Stimulated activated CD4-positive, alpha-beta T cell treated with anti-CD3 and anti-CD28 coated beads, TNF-alpha, amount 100 ng/mL, for 4 hours (primary cell): ENCODE measurements around the gene AMPH.
"Not testable (repeated sequence)": the region's sequence is repeated elsewhere in the genome, so short reads cannot be mapped to it uniquely, and the experiment has no call there.

ENCODE experiments used
- DNase-seq, 3 experiments: peaks; one replicate each; pipeline ENCODE4 v3.0.0-alpha.2; 2020; ENCODE audit warnings: low read depth in 3 of 3

AMPH gene

DNA sequence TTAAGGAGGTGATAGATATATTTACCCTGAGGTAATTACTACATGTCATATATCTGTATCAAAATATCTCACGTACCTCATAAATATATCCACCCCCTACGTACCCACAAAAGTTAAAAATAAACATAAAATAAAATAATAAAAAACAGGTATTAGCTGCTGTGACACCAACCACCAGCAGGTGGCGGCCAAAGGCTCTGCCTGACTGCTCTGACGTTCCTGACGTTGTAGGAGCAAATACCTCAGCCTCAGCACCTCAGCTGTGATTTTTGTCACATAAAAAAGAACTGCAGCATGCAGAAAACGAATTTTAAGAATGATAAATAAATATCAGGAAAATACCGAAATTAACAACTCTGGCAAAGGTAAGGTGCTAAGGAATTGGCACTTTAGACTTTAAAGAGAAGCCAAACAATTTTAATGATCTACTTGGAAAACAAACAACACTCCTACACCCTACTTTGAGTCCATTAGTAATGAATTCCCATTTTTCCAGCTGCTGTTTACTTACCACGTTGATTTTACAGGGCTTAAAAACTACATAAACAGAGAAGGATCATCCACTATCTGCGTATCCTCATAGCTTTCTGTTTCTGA, 232.3 kb downstream of the AMPH start:
- peak; percentile 26 to 39 (median 39) for DNase-seq

DNA sequence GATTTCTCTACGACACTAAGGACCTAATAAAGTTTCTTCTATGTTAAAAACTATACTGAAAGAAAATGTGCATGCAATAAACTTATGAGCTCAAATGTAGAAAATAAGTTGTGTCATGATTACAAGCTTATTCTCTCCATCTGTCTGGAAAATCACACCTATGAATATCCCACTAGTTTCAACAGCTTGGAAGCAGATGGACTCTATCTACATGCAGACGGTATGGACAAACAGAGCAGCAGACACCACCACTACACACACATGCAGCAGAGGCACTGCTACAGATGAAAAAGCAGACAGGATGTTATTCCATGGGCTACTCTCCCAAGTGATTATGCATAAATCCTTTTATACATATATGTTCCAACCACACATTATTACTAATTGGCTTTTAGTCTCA, 234.3 kb downstream of the AMPH start:
- no peak for DNase-seq

DNA sequence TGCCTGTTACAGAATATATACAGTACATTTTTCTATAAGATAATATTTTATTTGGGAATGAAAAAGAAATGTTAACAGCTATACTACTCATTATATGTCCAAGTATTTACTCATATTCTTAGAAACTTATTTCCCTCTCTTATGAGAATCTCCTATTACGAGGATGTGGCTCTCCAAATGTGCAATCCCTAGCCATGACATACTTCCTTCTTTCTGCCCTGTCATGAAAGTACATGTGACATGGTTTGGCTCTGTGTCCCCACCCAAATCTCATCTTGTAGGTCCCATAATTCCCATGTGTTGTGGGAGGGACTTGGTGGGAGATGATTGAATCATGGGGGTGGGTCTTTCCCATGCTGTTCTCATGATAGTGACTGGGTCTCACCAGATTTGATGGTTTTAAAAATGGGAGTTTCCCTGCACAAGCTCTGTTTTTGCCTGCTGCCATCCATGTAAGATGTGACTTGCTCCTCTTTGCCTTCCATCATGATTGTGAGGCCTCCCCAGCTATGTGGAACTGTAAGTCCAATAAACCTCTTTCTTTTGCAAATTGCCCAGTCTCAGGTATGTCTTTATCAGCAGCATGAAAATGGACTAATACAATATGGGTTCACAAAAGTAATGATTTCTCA, 235.1 kb downstream of the AMPH start:
- DNase-seq = not testable (repeated sequence)

DNA sequence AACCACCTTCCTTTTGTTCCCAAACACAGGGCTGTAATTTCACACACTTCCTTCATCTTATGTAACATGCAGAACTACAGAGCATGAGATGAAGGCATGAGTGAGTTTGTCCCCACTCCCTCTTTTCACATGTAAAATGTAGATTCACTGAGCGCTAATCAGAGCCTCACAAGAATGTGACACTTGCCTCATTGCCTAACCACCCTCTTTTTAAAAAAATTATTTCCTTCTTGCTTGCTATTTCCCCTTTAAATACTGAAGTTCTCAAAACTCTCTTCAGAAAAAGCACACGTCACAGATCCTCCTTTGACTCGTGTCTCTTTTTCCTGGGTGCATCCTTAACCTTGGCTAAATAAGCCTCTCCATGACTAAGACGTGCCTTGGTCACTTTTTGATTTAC, 236.5 kb downstream of the AMPH start:
- no peak for DNase-seq

DNA sequence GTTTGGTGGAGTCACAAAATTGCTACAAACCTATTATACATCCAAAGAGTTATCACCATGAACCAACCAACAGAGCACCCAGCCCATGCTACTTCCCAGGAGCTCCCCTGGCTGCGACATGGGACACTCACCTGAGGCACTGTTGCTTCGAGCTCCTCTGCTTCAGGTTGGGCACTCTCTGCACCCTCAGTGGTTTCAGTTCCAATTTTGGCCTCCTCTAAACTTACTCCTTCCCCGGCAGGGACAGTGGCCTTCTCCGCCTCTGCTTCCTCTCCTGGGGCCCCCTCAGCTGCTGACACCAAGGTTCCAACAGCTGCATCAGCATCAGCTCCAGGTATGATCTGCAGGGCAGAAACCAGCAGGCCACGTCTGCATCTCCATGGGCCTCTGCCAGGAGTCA, 237.3 kb downstream of the AMPH start:
- no peak for DNase-seq

- DNase-seq = no peak
Observed at GRCh38 chr7:38391751-38392150, 239.4 kb downstream of the AMPH start.

DNA sequence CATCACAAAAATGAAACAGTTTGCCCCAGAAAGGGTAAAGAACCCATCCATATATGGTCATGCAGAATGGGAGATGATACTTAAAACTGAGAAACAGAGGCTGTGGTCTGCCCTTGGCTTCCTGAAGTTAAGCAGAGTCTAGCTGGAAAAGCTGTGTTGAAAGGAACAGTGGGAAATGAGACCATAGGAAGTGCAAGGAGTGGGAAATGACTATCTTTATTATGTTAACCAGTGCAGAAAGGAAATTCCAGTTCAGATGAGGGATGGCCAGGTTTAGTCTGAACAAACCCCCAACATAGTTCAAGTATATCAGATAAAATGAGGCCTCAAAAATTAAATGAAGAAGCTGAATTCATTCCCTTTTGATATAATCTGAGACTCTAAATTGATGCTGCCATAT, 245.5 kb downstream of the AMPH start:
- DNase-seq = no peak

DNA sequence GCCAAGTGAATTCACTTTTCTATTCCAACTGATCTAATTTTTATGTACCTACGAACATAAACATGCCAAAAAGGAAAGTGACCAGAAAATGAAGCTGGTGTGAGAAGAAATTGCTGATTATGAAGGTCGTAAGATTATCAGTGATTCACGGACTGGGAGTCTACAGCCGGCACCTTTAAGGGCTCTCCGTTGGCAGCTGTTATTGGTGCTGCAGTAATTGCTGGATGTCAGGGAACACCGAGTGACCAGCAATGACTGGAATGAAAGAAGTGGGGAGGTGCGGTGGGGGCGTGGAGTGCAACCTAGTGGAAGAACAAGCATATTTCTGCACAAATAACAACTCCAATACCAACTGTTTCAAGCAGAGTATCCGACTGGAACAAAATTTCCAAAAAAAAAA, 247.9 kb downstream of the AMPH start:
- DNase-seq = no peak

- DNase-seq = no peak
Observed at GRCh38 chr7:38382684-38383083, 248.5 kb downstream of the AMPH start.

GRCh38 chr7:38375453-38375852, 255.7 kb downstream of the AMPH start:
- DNase-seq = no peak

- peak in 1 of 3 experiments; percentile 49 for DNase-seq
Observed at GRCh38 chr7:38374507-38374906, 256.7 kb downstream of the AMPH start.

GRCh38 chr7:38373155-38373554, 258.0 kb downstream of the AMPH start:
- no peak for DNase-seq

GRCh38 chr7:38372290-38372689, 258.9 kb downstream of the AMPH start:
- no peak for DNase-seq

- peak; percentile 48 to 63 (median 62) for DNase-seq
Observed at GRCh38 chr7:38369816-38370493, 261.2 kb downstream of the AMPH start.

DNA sequence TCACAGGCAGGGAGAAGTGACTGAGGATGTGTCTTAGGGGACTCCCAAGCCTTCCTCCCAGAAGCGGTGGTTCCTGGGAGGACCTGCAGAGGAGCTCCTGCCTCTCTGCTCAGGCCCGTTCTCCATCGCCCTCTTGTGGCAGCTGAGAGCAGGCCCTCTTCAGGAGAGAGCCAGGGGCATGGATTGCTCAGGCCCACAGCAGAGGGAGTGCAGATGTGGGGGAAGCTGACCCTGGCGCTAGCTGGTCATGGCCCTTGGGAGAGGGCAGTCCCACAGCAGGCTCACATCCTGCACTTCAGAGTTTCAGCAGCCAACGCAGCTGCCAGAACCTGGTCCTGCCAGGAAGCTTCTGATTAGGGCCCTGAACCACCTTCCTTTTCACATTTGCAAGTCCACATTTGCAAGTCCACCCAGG, 263.0 kb downstream of the AMPH start:
- peak in 2 of 3 experiments; percentile 50 to 61 for DNase-seq

GRCh38 chr7:38367301-38367890, 263.8 kb downstream of the AMPH start:
- no peak for DNase-seq

GRCh38 chr7:38363379-38363778, 267.8 kb downstream of the AMPH start:
- DNase-seq = peak in 1 of 3 experiments; percentile 53

GRCh38 chr7:38362611-38363237, 268.4 kb downstream of the AMPH start:
- peak in 1 of 3 experiments; percentile 31 for DNase-seq

DNA sequence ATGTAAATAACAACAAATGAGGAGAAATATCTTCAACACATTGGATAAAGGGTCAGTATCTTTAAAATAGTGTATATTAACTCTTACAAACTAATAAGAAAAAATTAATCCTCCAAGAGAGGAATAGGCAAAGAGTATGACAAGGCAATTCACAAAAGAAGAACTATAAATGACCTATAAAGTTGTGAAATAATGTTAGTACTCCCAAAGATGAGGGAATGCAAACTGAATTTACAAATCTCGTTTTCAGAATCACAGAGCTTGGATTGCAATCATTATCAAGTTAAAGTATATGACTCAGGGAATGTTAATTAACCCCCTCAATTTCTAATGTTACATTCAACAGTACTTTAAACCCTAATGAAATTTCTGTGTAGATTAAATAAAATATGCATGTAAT, 270.4 kb downstream of the AMPH start:
- DNase-seq = no peak

DNA sequence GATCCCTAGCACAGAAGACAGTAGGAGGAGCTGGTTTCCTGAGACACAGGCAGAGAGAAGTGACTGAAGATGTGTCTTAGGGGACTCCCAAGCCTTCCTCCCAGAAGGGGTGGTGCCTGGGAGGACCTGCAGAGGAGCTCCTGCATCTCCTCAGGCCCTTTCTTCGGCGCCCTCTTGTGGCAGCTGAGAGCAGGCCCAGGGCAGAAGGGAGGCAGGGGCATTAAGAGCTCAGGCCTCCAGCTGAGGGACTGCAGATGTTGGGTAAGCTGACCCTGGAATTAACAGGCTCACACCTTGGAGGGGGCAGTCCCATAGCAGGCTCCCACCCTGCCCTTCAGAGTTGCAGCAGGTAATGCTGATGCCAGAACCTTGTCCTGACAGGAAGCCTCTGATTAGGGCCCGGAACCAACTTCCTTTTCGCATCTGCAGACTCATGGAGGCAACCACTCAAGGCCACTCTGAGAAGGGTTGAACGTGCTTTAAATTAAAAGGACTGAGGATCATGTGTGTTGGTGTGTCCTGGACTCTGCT, 272.0 kb downstream of the AMPH start:
- peak in 2 of 3 experiments; percentile 59 to 66 for DNase-seq

GRCh38 chr7:38358273-38358831, 272.8 kb downstream of the AMPH start:
- not testable (repeated sequence) for DNase-seq
